PC-9 (cell line): Measurements from ENCODE around the gene VAV3.

ENCODE experiments used
- EZH2 ChIP-seq: fragments of 200-600 bp; sonication (generic); IDR thresholded peaks from 2 replicates; pipeline ENCODE4 v1.8.0; 2017; ENCODE audit warnings: antibody characterized with exemption, low read depth
- TF ChIP-seq, protein P1 (sequence below): fragments of 200-600 bp; sonication (generic); conservative IDR thresholded peaks from 2 replicates; pipeline ENCODE4 v1.6.1; 2017; ENCODE audit warnings: mixed run types, antibody characterized with exemption, mild to moderate bottlenecking, moderate library complexity

DNA sequence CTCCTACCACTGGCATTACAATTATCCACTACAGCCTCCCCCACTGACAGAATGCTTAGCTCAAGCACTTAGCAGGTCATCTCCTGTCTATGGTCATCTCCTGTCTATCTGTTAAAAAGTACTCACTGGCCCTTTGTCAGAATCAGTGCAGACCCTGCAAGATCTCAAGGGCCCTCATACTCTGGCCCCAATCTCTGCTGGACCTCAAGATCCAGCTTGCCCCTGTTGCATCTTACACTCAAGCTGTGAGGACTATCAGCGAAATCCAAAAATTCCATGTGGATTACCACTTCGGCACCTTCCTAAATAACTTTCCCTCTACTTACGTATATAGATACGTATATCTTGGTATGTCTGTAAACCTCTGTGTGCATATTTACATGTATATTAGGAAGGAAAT lies 101.6 kb downstream of the VAV3 start:
- TF ChIP-seq, protein P1, sequence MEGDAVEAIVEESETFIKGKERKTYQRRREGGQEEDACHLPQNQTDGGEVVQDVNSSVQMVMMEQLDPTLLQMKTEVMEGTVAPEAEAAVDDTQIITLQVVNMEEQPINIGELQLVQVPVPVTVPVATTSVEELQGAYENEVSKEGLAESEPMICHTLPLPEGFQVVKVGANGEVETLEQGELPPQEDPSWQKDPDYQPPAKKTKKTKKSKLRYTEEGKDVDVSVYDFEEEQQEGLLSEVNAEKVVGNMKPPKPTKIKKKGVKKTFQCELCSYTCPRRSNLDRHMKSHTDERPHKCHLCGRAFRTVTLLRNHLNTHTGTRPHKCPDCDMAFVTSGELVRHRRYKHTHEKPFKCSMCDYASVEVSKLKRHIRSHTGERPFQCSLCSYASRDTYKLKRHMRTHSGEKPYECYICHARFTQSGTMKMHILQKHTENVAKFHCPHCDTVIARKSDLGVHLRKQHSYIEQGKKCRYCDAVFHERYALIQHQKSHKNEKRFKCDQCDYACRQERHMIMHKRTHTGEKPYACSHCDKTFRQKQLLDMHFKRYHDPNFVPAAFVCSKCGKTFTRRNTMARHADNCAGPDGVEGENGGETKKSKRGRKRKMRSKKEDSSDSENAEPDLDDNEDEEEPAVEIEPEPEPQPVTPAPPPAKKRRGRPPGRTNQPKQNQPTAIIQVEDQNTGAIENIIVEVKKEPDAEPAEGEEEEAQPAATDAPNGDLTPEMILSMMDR = no peak
- TF ChIP-seq EZH2 = no peak
